ENCODE measurements around the gene RALGAPA1.

DNA sequence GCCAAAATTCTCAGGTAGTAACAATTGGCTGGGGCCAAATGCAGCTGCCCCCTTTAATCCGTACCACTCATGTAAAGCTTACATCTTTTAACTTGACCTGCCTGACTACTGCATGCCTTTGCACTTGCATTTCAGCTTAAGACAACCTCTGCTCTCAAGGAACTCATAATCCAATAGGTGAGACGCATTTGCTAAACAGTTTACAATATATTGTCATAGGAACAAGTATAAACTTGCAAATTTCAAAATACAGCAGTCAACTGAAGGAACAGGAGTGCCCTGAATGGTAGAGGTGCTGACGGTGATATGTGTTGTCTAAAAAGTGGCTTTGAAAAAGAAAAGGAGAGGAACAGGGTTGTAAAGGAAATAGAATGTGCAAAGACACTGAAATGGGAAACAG, 13.4 kb upstream of the RALGAPA1 start:
- TF ChIP-seq ZNF274 (IDR thresholded peaks at IDR 0.05; ENCODE audit: low read depth, low read length) (no peak), SUZ12 (IDR thresholded peaks at IDR 0.05; ENCODE audit: extremely low read depth, insufficient read depth, insufficient read length) (no peak)
